EH (cell line): ENCODE results near the gene P2RX6.
"Not testable (repeated sequence)": the region's sequence is repeated elsewhere in the genome, so short reads cannot be mapped to it uniquely, and the experiment has no call there.

Experiments used
- DNase-seq: peaks from one replicate; pipeline ENCODE4 v3.0.0-alpha.2; 2015; ENCODE audit warnings: low read depth

Gene P2RX6

GRCh38 chr22:21052715-21053459 lies 37.9 kb downstream of the P2RX6 start:
- no peak for DNase-seq

- DNase-seq: no peak
Observed at GRCh38 chr22:21054046-21054713, 39.2 kb downstream of the P2RX6 start.

DNA sequence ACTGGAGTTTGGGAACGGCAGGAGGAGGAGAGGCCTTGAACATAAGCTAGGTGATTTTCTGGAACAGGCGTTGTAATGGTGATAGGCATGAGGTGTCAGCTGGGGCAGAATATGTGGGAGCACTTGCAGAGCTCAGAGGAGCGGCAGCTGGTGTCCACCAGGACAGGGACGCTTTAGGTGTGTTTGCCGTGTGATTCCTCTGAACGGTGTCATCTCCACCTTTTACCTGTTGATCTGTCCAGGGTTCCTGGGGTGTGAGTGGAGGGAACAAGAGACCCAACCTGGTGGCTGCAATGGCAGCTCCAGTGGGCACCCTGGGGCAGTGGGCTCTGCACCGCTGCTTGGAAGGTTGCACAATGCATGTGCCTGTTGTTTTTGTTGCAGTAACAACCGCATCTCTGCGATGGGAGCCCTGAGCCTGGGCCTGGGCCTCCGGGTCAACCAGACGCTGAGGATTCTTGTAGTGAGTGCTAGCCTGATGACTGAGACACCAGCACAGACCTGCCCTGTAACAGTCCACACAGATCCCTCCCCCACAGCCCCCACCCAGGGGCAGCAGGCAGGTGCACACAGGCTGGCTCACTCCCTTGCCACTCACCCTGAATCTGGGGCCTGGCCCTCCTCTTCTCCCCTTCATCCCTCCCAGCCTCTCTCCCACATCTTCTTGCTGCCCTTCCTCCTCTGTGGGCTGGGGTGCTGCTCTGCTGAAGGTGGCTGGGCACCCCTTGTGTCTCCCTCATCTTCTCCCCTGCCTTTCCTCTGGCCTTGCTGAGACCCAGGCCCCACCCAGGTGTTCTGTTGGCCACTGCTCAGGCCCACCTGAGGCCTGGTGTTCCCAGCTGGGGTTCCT lies 40.0 kb downstream of the P2RX6 start:
- DNase-seq: no peak

DNA sequence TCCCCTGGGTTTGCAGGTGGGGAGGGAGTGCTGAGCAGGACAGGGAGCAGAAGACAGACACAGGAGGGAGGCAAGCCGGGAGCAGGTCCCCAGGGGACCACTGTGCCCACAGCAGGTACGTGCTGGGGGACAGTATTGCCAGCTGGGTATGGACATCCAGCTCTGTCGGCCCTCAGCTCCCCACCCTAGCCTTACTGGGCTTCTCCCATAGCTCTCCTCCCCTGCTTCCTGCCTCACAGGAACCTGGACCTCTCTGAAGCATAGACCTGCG lies 40.5 kb downstream of the P2RX6 start:
- DNase-seq: no peak

DNA sequence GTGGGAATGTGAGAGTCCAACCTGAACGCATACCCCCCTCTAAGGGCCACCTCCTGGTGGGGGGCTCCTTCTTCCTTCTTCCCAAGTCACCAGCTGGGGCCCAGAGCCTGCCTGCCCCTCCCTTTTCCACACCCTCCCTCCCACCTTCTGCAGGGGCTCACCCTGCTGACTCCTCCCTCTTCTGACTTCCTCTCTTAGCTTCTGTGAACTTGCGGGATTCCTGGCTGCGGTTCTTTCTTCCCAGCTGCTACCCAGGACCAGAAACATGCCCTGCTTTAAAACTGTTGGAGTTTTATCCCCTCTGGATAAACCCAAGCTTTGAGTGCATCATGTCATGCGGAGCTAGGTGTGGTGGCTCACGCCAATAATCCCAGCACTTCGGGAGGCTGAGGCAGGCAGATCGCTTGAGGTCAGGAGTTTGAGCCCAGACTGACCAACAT lies 40.9 kb downstream of the P2RX6 start:
- DNase-seq: peak; percentile 19

GRCh38 chr22:21060363-21060762 lies 45.4 kb downstream of the P2RX6 start:
- not testable (repeated sequence) for DNase-seq

- DNase-seq: not testable (repeated sequence)
Observed at GRCh38 chr22:21061660-21062321, 46.8 kb downstream of the P2RX6 start.

DNA sequence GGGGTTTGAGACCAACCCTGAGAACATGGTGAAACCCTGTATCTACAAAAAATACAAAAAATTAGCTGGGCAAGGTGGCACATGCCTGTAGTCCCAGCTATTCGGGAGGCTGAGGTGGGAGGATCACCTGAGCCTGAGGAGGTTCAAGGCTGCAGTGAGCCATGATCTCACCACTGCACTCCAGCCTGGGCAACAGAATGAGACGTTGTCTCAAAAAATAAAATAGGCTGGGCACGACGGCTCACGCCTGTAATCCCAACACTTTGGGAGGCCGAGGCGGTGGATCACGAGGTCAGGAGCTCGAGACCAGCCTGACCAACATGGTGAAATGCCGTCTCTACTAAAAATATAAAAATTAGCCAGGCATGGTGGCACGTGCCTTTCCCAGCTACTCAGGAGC lies 49.5 kb downstream of the P2RX6 start:
- DNase-seq: not testable (repeated sequence)

- no peak for DNase-seq
Observed at GRCh38 chr22:21064917-21065864, 50.2 kb downstream of the P2RX6 start.

- no peak for DNase-seq
Observed at GRCh38 chr22:21067075-21067900, 52.3 kb downstream of the P2RX6 start.

DNA sequence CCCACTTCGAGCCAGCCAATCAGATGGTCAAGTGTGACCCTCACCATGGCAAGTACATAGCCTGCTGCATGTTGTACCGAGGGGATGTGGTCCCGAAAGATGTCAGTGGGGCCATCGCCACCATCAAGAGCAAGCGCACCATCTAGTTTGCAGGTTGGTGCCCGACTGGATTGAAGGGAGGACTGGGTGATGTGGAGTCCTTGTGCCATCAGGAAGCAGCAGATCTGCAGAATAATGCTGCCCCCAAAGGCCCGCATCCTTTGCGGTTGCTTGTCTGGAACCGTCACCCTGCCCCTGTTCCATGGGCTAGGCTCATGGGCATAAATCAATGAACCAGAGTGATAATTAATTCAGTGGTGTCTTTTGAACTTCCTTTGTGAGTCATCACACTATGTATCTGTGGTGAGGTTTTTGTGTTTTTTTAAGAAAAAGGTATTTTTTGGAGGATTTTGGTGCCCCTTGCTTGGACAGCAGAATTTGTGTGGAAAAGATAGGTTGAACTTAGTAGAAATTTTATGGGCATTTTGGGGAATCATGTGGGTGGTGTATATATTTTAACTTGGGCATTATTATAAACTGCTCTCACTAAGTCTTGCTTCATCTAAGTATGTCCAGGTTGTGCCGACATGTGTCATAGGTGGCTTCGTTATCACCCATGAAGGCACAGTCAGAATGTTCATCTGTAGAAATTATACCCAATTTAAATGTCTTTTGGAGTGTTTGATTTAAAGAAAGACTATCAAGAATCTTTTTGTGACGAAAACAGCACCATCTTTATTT lies 53.1 kb downstream of the P2RX6 start:
- no peak for DNase-seq

DNA sequence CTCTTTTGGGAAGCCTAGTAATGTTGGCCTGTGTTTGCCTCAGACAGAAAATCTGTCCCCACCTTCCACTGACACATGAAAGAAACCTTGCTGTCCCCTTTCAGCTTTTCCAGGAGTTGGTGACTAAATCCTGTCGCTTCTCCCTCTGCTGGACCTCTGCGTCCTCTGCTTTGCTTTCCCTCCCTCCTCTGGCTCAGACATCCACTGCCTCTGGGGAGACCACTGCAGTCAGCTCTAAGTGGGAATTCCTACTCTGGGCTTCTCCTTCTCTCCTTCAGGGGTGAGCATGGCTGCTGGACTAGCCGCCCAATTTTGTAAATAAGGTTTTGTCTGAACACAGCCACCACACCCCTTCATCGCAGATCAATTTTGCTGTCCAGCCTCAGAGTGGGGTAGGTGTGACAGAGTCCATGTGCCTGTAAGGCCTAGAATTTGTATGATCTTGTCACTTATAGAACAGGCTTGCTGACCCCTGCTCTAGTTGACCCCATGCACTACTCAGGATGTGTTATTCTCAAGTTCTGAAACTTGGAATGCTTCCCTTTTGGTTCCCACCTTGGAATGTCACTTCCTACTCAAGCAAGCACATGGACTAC lies 53.8 kb downstream of the P2RX6 start:
- no peak for DNase-seq

DNA sequence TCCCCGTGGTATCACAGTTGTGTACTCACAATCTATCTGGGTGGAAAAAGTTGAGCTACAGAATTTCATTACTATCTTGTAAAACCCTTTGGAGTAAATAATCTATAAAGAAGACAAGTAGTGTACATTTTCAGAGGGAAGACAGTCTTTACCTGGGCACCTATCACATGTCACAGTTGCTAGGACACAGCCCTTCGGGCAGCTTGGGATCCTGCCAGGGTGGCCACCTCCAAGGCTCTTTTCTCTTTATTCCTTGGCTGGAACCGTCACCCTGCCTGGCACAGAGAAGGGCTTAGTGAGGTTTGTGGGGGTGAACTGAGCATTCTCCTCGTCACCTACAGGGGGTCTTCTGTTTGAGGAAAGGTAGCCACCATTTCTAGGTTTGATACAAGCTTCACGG lies 54.4 kb downstream of the P2RX6 start:
- DNase-seq: no peak

DNA sequence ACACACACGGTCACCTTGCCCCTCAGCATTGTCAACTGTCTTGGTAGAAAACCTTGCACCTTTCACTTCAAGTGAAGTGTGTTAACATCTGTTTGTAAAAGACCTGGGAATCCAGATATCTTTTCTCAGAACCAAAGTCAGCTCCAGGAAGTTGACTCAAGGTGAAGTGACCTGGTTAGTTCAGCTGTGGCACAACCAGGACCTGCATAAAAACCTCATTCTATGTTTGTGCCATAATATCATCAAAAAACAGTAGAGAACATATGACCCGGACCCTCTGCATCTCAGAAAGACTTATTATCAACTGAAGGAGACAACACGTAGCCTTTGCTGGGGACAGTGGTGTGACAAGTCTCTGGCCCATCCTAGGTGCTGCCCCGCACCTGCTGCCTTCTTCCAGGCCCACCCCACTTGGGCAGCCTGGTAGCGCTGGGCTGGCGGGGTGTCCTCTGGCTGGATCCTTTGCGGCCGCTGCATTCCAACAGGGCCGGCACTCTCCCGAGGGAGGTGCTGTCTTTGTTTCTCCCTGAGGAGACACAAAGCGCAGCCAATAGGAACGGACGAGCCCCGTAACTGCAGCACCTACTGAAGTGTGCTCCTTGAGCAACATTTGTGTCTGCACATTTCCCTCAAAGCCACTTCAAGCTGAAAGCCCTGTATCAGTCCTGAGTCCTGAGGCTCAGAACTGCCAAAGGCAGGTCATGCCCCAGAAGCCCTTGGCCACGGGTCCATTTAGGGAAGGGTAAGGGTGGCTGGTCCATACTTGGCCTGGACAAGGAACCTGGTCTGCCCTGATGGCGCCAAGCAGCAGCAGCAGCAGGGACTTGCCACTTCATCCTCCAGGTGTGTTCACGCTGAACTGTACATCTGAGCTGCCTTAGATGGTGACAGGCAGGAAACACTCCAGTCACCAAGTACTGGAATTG lies 56.0 kb downstream of the P2RX6 start:
- DNase-seq: no peak

DNA sequence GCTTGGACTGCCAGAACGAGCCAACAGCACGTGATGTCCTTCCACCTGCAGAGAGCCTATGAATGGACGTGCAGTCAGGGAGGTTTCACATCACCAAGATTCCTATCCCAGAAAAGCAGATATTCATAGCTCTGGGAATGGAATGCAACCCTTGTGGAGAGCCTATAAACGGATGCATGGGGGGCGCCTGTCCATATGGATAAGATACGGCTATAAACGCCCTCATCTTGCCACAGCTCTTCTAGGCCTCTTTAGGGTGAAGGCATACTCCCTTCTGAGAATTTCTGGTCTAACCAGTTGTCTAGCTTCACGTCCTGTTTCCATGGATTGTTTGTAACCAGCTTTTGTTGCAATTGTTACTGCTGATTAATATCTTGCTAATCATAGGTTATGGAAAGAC lies 56.8 kb downstream of the P2RX6 start:
- not testable (repeated sequence) for DNase-seq

- DNase-seq: no peak
Observed at GRCh38 chr22:21073023-21073422, 58.1 kb downstream of the P2RX6 start.

- DNase-seq: no peak
Observed at GRCh38 chr22:21073482-21073881, 58.5 kb downstream of the P2RX6 start.

DNA sequence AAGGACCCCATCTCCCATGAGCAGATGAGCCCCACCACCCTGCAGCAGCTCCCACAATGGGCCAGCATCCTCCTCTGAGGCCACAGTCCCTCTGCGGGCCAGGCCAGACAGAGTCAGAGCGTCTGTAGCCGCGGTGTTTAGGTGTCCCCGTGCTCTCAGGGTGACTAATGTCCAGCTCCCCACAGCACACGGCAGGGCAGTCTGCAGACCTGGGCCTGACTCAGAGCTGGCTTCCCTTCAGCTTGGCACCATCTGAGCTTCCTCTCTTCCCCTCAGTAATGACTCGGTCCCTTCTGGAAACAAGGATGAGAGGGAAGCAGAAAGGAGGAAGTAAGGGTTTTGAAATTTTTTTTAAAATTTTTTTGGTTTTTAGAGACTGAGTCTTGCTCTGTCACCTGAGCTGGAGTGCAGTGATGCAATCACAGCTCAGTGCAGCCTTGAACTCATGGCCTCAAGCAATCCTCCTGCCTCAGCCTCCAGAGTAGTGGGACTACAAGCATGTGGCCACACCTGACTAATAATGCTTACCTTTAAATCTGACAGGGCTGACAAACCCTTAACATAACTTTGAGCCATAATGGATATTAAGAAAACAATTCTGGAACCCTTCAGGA lies 59.2 kb downstream of the P2RX6 start:
- peak; percentile 88 for DNase-seq
